ENCODE results near the gene SLC25A36. TPM values are rescaled to one million over a fixed set of nuclear protein-coding genes. Genes with fewer than 3 reads are reported as not detected.
"Not testable (repeated sequence)": the region's sequence is repeated elsewhere in the genome, so short reads cannot be mapped to it uniquely, and the experiment has no call there.

SLC25A36 gene
- total RNA-seq, 2 donors from 2014 or later = 47.2 to 98.6 TPM

DNA sequence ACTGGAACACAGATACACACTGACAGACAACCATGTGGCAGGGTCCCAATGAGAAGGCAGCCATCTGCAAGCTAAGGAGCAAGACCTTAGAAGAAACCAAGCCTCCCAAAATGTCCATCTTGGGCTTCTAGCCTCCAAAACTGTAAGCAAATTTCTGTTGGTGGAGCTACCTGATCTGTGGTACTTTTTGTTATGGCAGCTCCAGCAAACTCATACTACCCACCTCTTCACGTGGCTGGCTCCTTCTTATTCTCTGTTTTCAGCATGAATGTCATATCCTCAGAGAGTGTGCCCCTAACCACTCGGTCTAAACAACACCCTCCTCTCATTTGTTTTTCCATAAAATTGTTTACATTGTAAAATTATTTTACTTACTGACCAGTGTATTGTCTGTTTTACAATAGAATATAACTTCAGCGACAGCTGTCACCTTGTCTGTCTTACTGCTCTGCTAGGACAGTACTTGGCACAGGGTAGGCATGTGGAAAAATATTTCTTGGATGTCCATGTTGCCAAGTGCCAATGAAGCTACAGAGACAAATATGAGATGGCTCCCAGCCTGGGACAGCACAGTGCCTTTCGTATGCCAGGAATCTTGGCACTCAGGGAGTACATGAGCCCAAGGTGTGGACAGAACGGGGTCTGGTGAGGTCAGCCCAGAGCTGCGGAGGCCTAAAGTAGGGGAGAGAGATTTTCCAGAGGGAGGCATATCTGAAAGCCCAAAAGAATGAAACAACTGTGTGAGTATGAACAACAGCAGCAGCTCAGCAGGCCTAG, 17.4 kb upstream of the SLC25A36 start:
- Mint-ChIP-seq H3K9me3 (no peaks in the 10 kb centered on the region), H3K36me3 (no peaks in the 10 kb centered on the region), H3K27ac (no peak overlapping the region)
- no peak for ATAC-seq
- no peak for DNase-seq (ENCODE audit: low spot score in 2 of 2)

GRCh38 chr3:140927279-140928069, 14.2 kb upstream of the SLC25A36 start:
- no peak overlapping the region for H3K27ac Mint-ChIP-seq
- DNase-seq (ENCODE audit: low spot score in 2 of 2) (no peak), ATAC-seq (no peak)
- H3K9me3 Mint-ChIP-seq = no peaks in the 10 kb centered on the region
- peaks cover 0 to 4% of the 10 kb centered on the region in 2 donors for H3K36me3 Mint-ChIP-seq

GRCh38 chr3:140929446-140929845, 12.2 kb upstream of the SLC25A36 start:
- H3K36me3 Mint-ChIP-seq = peaks cover 0 to 7% of the 10 kb centered on the region in 2 donors
- no peak for ATAC-seq
- DNase-seq (ENCODE audit: low spot score in 2 of 2) = no peak
- H3K9me3 Mint-ChIP-seq = no peaks in the 10 kb centered on the region
- no peak overlapping the region for H3K27ac Mint-ChIP-seq

- Mint-ChIP-seq H3K9me3 (peaks cover 2% of the 10 kb centered on the region in 2 donors), H3K36me3 (peaks cover 3 to 14% of the 10 kb centered on the region in 2 donors), H3K27ac (no peak overlapping the region)
- ATAC-seq (no peak), DNase-seq (ENCODE audit: low spot score in 2 of 2) (no peak)
Measured at GRCh38 chr3:140931016-140931454, 10.6 kb upstream of the SLC25A36 start.

GRCh38 chr3:140931801-140932200, 9.8 kb upstream of the SLC25A36 start:
- Mint-ChIP-seq H3K27ac (no peak overlapping the region), H3K36me3 (peaks cover 4 to 16% of the 10 kb centered on the region in 2 donors), H3K9me3 (peaks cover 4% of the 10 kb centered on the region in 2 donors)
- DNase-seq (ENCODE audit: low spot score in 2 of 2) = no peak
- no peak for ATAC-seq

DNA sequence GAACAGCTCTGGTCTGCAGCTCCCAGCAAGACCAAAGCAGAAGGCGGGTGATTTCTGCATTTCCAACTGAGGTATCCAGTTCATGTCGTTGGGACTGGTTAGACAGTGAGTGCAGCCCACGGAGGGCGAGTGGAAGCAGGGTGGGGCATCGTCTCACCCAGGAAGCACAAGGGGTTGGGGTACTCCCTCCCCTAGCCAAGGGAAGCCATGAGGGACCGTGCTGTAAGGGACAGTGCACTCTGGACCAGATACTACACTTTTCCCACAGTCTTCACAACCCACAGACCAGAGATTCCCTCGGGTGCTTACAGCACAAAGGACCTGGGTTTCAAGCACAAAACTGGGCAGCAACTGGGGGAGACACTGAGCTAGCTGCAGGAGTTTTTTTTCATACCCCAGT, 8.5 kb upstream of the SLC25A36 start:
- H3K27ac Mint-ChIP-seq = no peak overlapping the region
- H3K9me3 Mint-ChIP-seq = peaks cover 4% of the 10 kb centered on the region in 2 donors
- peaks cover 4 to 16% of the 10 kb centered on the region in 2 donors for H3K36me3 Mint-ChIP-seq
- no peak for DNase-seq (ENCODE audit: low spot score in 2 of 2)
- ATAC-seq = no peak

- DNase-seq (ENCODE audit: low spot score in 2 of 2) (no peak), ATAC-seq (no peak)
- peaks cover 4% of the 10 kb centered on the region in 2 donors for H3K9me3 Mint-ChIP-seq
- peaks cover 4 to 16% of the 10 kb centered on the region in 2 donors for H3K36me3 Mint-ChIP-seq
- no peak overlapping the region for H3K27ac Mint-ChIP-seq
Measured at GRCh38 chr3:140933552-140933951, 8.1 kb upstream of the SLC25A36 start.

DNA sequence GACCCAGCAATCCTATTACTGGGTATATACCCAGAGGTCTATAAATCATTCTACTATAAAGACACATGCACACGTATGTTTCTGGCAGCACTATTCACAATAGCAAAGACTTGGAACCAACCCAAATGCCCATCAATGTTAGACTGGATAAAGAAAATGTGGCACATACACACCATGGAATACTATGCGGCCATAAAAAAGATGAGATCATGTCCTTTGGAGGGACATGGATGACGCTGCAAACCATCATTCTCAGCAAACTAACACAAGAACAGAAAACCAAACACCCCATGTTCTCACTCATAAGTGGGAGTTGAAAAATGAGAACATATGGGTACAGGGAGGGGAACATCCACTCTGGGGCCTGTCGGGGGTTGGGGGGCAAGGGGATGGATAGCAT, 2.3 kb upstream of the SLC25A36 start:
- H3K27ac Mint-ChIP-seq; ATAC-seq; H3K9me3 Mint-ChIP-seq; DNase-seq (ENCODE audit: low spot score in 2 of 2): not testable (repeated sequence)
- peaks cover 21% of the 10 kb centered on the region in 2 donors for H3K36me3 Mint-ChIP-seq

DNA sequence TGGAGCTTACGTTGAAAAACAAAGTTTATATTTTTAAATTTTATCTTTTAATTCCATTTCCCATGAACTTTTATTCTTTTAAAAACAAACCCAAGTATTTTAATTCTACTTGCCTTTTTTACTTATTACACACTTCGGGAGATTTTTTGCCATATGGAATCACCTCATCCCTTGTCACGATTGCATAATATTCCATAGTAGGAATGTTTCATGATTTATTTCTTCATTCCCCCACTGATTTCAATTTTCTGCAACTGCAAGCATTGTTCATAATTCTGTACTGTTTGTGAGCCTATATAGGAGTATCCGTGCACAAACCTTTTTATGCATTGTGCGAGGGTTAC, 574 bp upstream of the SLC25A36 start:
- ATAC-seq = no peak

GRCh38 chr3:140942221-140943104, 827 bp downstream of the SLC25A36 start:
- H3K9me3 Mint-ChIP-seq = no peaks in the 10 kb centered on the region
- peak overlapping the region; percentile 87 to 91 for H3K27ac Mint-ChIP-seq
- DNase-seq (ENCODE audit: low spot score in 2 of 2) (peak; percentile 36 to 62), ATAC-seq (peak in 1 of 2 donors; percentile 14)
- peaks cover 10 to 31% of the 10 kb centered on the region in 2 donors for H3K36me3 Mint-ChIP-seq

More for the DNA sequence above, 574 bp upstream of the SLC25A36 start:
- H3K27ac Mint-ChIP-seq = peak overlapping the region; percentile 87 to 95
- DNase-seq (ENCODE audit: low spot score in 2 of 2) = no peak
- H3K36me3 Mint-ChIP-seq = peaks cover 12 to 20% of the 10 kb centered on the region in 2 donors
- H3K9me3 Mint-ChIP-seq = peaks cover 1 to 2% of the 10 kb centered on the region in 2 donors

- Mint-ChIP-seq H3K36me3 (peaks cover 10 to 31% of the 10 kb centered on the region in 2 donors), H3K27ac (peak overlapping the region in 1 of 2 donors; percentile 75), H3K9me3 (no peaks in the 10 kb centered on the region)
Measured at GRCh38 chr3:140943781-140944552, 2.3 kb downstream of the SLC25A36 start.

GRCh38 chr3:140948460-140949249, 7.0 kb downstream of the SLC25A36 start:
- H3K9me3 Mint-ChIP-seq = no peaks in the 10 kb centered on the region
- no peak for ATAC-seq
- H3K36me3 Mint-ChIP-seq = peaks cover 0 to 15% of the 10 kb centered on the region in 2 donors
- DNase-seq (ENCODE audit: low spot score in 2 of 2) = no peak
- no peak overlapping the region for H3K27ac Mint-ChIP-seq

More at GRCh38 chr3:140943781-140944552, 2.3 kb downstream of the SLC25A36 start:
- no peak for DNase-seq (ENCODE audit: low spot score in 2 of 2)
- no peak for ATAC-seq

DNA sequence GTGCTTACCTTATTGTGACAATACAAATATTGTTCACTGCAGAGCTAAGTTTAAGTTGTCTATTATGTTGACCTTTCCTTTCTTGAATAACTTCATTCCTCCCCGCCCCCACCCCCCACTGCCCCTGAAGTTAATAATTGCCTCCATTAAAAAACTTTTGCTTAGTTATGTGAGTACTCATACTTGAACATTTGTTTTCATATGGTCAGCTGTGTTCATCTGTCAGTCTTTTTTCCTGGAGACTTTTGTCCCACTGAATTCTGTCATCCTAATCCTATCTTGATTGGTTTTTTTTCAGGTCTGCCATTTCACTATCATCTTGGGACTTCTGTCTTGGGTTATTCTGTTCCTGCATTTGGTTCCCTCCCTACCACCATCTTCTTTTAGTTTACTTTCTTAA, 8.5 kb downstream of the SLC25A36 start:
- peaks cover 0 to 15% of the 10 kb centered on the region in 2 donors for H3K36me3 Mint-ChIP-seq
- H3K27ac Mint-ChIP-seq = no peak overlapping the region
- H3K9me3 Mint-ChIP-seq = no peaks in the 10 kb centered on the region
- ATAC-seq (no peak), DNase-seq (ENCODE audit: low spot score in 2 of 2) (no peak)

DNA sequence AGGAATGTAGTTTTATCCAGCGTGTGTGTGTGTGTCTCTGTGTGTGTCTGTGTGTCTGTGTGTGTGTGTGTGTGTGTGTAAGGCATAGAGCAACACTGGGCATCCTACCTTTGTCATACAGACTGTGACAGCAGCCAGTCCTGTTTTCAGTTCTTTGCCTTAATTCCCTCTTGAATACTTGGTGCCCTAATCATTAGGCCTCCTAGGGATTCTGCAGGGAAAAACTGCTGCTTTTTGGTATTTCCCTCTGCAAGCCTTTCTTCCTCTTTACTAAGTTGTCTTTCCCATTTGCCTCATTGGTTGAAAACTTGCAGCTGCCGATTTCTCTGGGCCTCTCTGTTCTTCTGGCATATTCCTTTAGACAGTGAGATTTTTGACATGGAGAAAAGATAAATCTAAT, 9.2 kb downstream of the SLC25A36 start:
- Mint-ChIP-seq H3K27ac (no peak overlapping the region), H3K9me3 (no peaks in the 10 kb centered on the region), H3K36me3 (peaks cover 0 to 14% of the 10 kb centered on the region in 2 donors)
- ATAC-seq = no peak
- DNase-seq (ENCODE audit: low spot score in 2 of 2) = no peak

GRCh38 chr3:140951750-140952149, 10.1 kb downstream of the SLC25A36 start:
- not testable (repeated sequence) for H3K36me3 Mint-ChIP-seq; DNase-seq (ENCODE audit: low spot score in 2 of 2); ATAC-seq; H3K9me3 Mint-ChIP-seq
- peak overlapping the region in 1 of 2 donors; percentile 54 for H3K27ac Mint-ChIP-seq

Measured in activated naive CD4-positive, alpha-beta T cell treated with anti-CD3 and anti-CD28 coated beads, Interleukin-2, amount 50 U/mL, for 72 hours (primary cell).